HEK293T (cell line): Measurements from ENCODE around the gene SRSF10.

ENCODE experiments used
- CTCF ChIA-PET: fragments of 350-600 bp; formaldehyde crosslinking; extraction: SDS; loops from one replicate; lab custom pipeline; 2021; ENCODE audit warnings: antibody characterized with exemption, inconsistent platforms; lab: Yijun Ruan, JAX
- POLR2A ChIA-PET: fragments of 350-600 bp; formaldehyde crosslinking; extraction: SDS; loops from one replicate; lab custom pipeline; 2020; ENCODE audit warnings: antibody characterized with exemption, inconsistent platforms; lab: Yijun Ruan, JAX
- DNase-seq: peaks from one replicate; pipeline ENCODE4 v3.0.0; 2012; ENCODE audit warnings: mixed read lengths; ENCODE audit errors: extremely low spot score
- ARNT ChIP-seq: fragments of 450-650 bp; IDR thresholded peaks from 2 replicates; pipeline ENCODE4 v1.6.1; 2017; ENCODE audit warnings: mild to moderate bottlenecking
- BHLHE40 ChIP-seq: fragments of 450-650 bp; IDR thresholded peaks from 2 replicates; pipeline ENCODE4 v1.6.1; 2016; ENCODE audit warnings: mild to moderate bottlenecking, moderate library complexity, borderline replicate concordance
- CTBP1 ChIP-seq: fragments of 450-650 bp; IDR thresholded peaks from 2 replicates; pipeline ENCODE4 v1.6.1; 2016; ENCODE audit warnings: borderline replicate concordance
- ELF4 ChIP-seq: fragments of 450-650 bp; IDR thresholded peaks from 2 replicates; pipeline ENCODE4 v1.6.1; 2017; ENCODE audit warnings: antibody characterized with exemption
- FOXA1 ChIP-seq: fragments of 450-650 bp; IDR thresholded peaks from 2 replicates; pipeline ENCODE4 v1.6.1; 2016; ENCODE audit warnings: mild to moderate bottlenecking
- FOXK2 ChIP-seq: fragments of 450-650 bp; IDR thresholded peaks from 2 replicates; pipeline ENCODE4 v1.6.1; 2016; ENCODE audit warnings: mild to moderate bottlenecking
- FOXM1 ChIP-seq: fragments of 450-650 bp; IDR thresholded peaks from 2 replicates; pipeline ENCODE4 v1.6.1; 2017; ENCODE audit warnings: mild to moderate bottlenecking, borderline replicate concordance
- HDGF ChIP-seq: fragments of 450-650 bp; IDR thresholded peaks from 2 replicates; pipeline ENCODE4 v1.6.1; 2017; ENCODE audit warnings: antibody characterized with exemption, borderline replicate concordance
- L3MBTL2 ChIP-seq: fragments of 450-650 bp; conservative IDR thresholded peaks from 2 replicates; pipeline ENCODE4 v1.6.1; 2016; ENCODE audit warnings: mild to moderate bottlenecking
- LEF1 ChIP-seq: fragments of 450-650 bp; IDR thresholded peaks from 2 replicates; pipeline ENCODE4 v1.6.1; 2017; ENCODE audit warnings: mild to moderate bottlenecking, borderline replicate concordance
- NFRKB ChIP-seq: fragments of 450-650 bp; IDR thresholded peaks from 2 replicates; pipeline ENCODE4 v1.6.1; 2016; ENCODE audit warnings: mild to moderate bottlenecking, moderate library complexity
- SP1 ChIP-seq: fragments of 450-650 bp; IDR thresholded peaks from 2 replicates; pipeline ENCODE4 v1.6.1; 2017
- SUZ12 ChIP-seq: fragments of 450-650 bp; IDR thresholded peaks from 2 replicates; pipeline ENCODE4 v1.6.1; 2016; ENCODE audit warnings: mild to moderate bottlenecking
- TARDBP ChIP-seq: fragments of 450-650 bp; IDR thresholded peaks from 2 replicates; pipeline ENCODE4 v1.6.1; 2016
- ZNF384 ChIP-seq: fragments of 450-650 bp; IDR thresholded peaks from 2 replicates; pipeline ENCODE4 v1.6.1; 2016
- TF ChIP-seq, protein P1 (sequence below): fragments of 450-650 bp; IDR thresholded peaks from 2 replicates; pipeline ENCODE4 v1.6.1; 2016

Gene SRSF10

GRCh38 chr1:23927097-23927496, 53.0 kb downstream of the SRSF10 start:
- POLR2A ChIA-PET = no interaction called here
- CTCF ChIA-PET = no interaction called here

DNA sequence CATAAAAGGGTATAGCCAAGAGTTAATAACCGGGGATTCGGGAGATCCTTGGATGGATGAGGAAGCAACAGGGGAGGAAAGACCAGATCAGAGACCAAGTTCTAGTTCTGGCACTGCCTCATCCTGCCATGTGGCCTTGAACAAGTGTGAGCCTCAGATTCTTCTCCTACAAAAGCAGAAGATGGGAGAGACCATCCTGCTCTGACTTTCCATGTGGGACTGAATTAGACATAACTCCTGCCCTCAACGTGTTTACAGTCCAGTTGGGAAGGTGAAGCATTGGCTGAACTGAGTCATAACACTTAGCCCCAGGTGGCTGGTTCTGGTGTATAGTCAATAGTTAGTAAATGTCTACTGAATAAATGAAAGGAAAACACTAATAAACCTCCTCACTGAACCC, 54.8 kb downstream of the SRSF10 start:
- POLR2A ChIA-PET = no interaction called here
- DNase-seq = no peak
- CTCF ChIA-PET = interaction anchor here (0.6 kb wide), 1 partner anchor 15 kb away, joined by 3 read pairs; no protein-coding TSS in a partner anchor
- TF ChIP-seq SP1 (no peak), L3MBTL2 (no peak), SUZ12 (no peak), NFRKB (no peak), ZNF384 (no peak), HDGF (no peak), BHLHE40 (no peak), FOXM1 (no peak)

More at GRCh38 chr1:23927097-23927496, 53.0 kb downstream of the SRSF10 start:
- no peak for DNase-seq
- TF ChIP-seq ELF4 (no peak), SP1 (no peak)

GRCh38 chr1:23924601-23925000, 55.5 kb downstream of the SRSF10 start:
- POLR2A ChIA-PET = no interaction called here
- CTCF ChIA-PET = interaction anchor here (0.6 kb wide), 1 partner anchor 290 kb away, joined by 3 read pairs; no protein-coding TSS in a partner anchor
- no peak for TF ChIP-seq CTBP1
- DNase-seq = no peak

DNA sequence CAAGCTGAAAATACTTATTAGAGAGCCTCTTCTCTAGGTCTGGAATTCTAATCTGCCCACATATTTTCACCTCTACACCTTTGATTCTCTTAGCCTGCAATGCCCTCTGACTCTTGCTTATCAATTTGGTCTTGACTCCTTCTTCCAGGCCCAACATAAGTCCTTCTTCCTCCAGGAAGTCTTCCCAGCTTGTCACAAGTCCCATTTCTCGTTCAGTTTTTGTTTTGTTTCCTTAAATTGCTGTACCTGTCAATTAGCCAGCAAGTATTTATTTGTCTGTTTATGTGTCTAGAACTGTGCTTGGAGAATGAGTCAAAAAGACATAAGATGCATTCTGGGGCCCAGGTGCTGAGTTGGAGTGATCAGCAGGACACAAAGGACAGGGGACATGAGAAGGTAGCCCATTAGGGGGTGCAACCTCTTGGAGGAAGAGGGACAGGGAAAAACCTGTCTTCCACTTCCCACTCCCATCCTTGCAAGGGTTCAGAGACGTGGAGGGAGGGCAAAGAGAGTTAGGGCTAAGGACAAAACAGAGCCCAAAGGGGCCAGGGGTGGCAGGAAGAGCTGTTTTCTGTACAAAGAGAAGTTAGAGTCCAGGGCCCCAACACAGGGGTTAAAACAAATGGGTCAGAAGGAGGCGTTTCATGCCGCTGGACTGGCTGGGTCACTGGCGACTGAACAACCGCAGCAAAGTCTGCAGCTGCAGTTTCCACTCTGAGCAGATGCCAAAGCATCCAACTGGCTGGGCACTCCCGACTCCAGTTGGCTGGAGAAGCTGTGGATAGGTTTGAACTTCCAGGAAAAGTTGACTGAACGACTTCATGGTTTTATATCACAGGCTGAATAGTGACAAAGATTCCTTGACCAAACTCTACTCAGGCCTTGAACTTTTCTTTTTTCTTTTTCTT, 56.3 kb downstream of the SRSF10 start:
- TF ChIP-seq ZNF384 = no peak
- no peak for TF ChIP-seq L3MBTL2
- no peak for TF ChIP-seq FOXK2
- TF ChIP-seq ARNT = no peak
- no peak for TF ChIP-seq SP1
- TF ChIP-seq TARDBP = no peak
- TF ChIP-seq BHLHE40 = no peak
- TF ChIP-seq LEF1 = no peak
- no peak for TF ChIP-seq FOXA1
- TF ChIP-seq SUZ12 = no peak
- TF ChIP-seq HDGF = no peak
- TF ChIP-seq ELF4 = no peak
- no peak for TF ChIP-seq NFRKB
- TF ChIP-seq FOXM1 = no peak
- no peak for DNase-seq
- ChIA-PET CTCF (interaction anchor here (0.6 to 0.7 kb wide), 2 partner anchors 32 to 289 kb away, joined by 3 read pairs; no protein-coding TSS in a partner anchor), POLR2A (no interaction called here)

GRCh38 chr1:23922321-23922943, 57.7 kb downstream of the SRSF10 start:
- no peak for DNase-seq
- TF ChIP-seq FOXK2 (no peak), HDGF (no peak), LEF1 (no peak), ELF4 (no peak), SP1 (no peak), BHLHE40 (no peak), ARNT (no peak)
- TF ChIP-seq, protein P1, sequence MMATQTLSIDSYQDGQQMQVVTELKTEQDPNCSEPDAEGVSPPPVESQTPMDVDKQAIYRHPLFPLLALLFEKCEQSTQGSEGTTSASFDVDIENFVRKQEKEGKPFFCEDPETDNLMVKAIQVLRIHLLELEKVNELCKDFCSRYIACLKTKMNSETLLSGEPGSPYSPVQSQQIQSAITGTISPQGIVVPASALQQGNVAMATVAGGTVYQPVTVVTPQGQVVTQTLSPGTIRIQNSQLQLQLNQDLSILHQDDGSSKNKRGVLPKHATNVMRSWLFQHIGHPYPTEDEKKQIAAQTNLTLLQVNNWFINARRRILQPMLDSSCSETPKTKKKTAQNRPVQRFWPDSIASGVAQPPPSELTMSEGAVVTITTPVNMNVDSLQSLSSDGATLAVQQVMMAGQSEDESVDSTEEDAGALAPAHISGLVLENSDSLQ = no peak
- ChIA-PET CTCF (interaction anchor here (0.5 kb wide), 1 partner anchor 110 kb away, joined by 9 read pairs; no protein-coding TSS in a partner anchor), POLR2A (no interaction called here)

GRCh38 chr1:23916209-23917131, 63.7 kb downstream of the SRSF10 start:
- CTCF ChIA-PET = interaction anchor here (0.6 to 2.8 kb wide), 9 partner anchors 12 to 145 kb away, joined by 3 to 13 read pairs (median 4); partner anchors contain the start of gene PITHD1
- POLR2A ChIA-PET = interaction anchor here (0.9 to 1.3 kb wide), 4 partner anchors 8 to 145 kb away, joined by 3 to 7 read pairs (median 3); partner anchors contain the start of gene PITHD1
- TF ChIP-seq SUZ12 (no peak), ARNT (no peak), TARDBP (no peak), ELF4 (no peak), L3MBTL2 (no peak), FOXA1 (no peak), SP1 (no peak), CTBP1 (no peak), NFRKB (no peak), LEF1 (no peak), HDGF (no peak), FOXK2 (no peak), ZNF384 (no peak), BHLHE40 (no peak), FOXM1 (no peak)
- TF ChIP-seq, protein P1 = no peak
- peak; percentile 83 for DNase-seq
